HepG2 (cell line): ENCODE data around the gene PEX11B. TPM values are rescaled to one million over a fixed set of nuclear protein-coding genes. Genes with fewer than 3 reads are reported as not detected.

Experiments used
- ATF6 ChIP-seq: sonication (generic); formaldehyde crosslinking; conservative IDR thresholded peaks from 2 replicates; pipeline ENCODE4 v1.4.0; 2020; ENCODE audit warnings: missing genetic modification reagents
- ELF4 ChIP-seq: sonication (generic); formaldehyde crosslinking; IDR thresholded peaks from 2 replicates; pipeline ENCODE4 v1.5.0; 2020; ENCODE audit warnings: missing genetic modification reagents, mild to moderate bottlenecking, moderate library complexity, borderline replicate concordance
- GZF1 ChIP-seq: sonication (generic); formaldehyde crosslinking; IDR thresholded peaks from 2 replicates; pipeline ENCODE4 v1.5.1; 2020; ENCODE audit warnings: mild to moderate bottlenecking, missing genetic modification reagents
- HMGXB3 ChIP-seq: sonication (generic); formaldehyde crosslinking; IDR thresholded peaks from 2 replicates; pipeline ENCODE4 v1.4.0; 2020; ENCODE audit warnings: missing genetic modification reagents, borderline replicate concordance
- NRL ChIP-seq: sonication (generic); formaldehyde crosslinking; IDR thresholded peaks from 2 replicates; pipeline ENCODE4 v1.5.0; 2020; ENCODE audit warnings: missing genetic modification reagents, mild to moderate bottlenecking, moderate library complexity, borderline replicate concordance
- PTBP1 ChIP-seq: fragments of 200-400 bp; formaldehyde crosslinking; IDR thresholded peaks from 2 replicates; pipeline ENCODE4 v1.6.1; 2018; ENCODE audit warnings: low read length, low read depth; ENCODE audit not compliant: poor library complexity, severe bottlenecking
- REPIN1 ChIP-seq: sonication (generic); formaldehyde crosslinking; IDR thresholded peaks from 2 replicates; pipeline ENCODE4 v1.8.0; 2022; ENCODE audit warnings: missing genetic modification reagents, low read depth, mild to moderate bottlenecking, borderline replicate concordance
- STAT5B ChIP-seq: sonication (generic); formaldehyde crosslinking; IDR thresholded peaks from 2 replicates; pipeline ENCODE4 v1.4.0; 2020; ENCODE audit warnings: missing genetic modification reagents
- TFDP2 ChIP-seq: sonication (generic); formaldehyde crosslinking; IDR thresholded peaks from 2 replicates; pipeline ENCODE4 v1.4.0; 2020; ENCODE audit warnings: missing genetic modification reagents
- TGIF2 ChIP-seq: IDR thresholded peaks from 2 replicates; pipeline ENCODE4 v1.6.1; 2016; ENCODE audit warnings: control low read depth, missing compliant biosample characterization
- ZNF710 ChIP-seq: sonication (generic); formaldehyde crosslinking; IDR thresholded peaks from 2 replicates; pipeline ENCODE4 v1.5.0; 2020; ENCODE audit warnings: mild to moderate bottlenecking, missing genetic modification reagents, borderline replicate concordance
- polyA plus RNA-seq, 8 experiments: library from polyadenylated mRNA; depleted of rRNA in 3 of 8; stranded (reverse) in 7 of 8; unstranded in 1 of 8; fragments of >200 nt; fragmentation: Illumina TruSeq in 4 of 8; extraction: Trizol in 4 of 8; gene quantifications; 2 replicates each; pipeline versions ENCODE4 v1.2.1 to v1.2.3, GENCODE V29; 2011 to 2016; ENCODE audit warnings: low read depth in 4 of 8, missing spikeins in 1 of 8, mixed read lengths in 1 of 8; ENCODE audit not compliant: insufficient read depth in 1 of 8
- total RNA-seq, 5 experiments: library from RNA; depleted of rRNA; stranded (reverse); fragments of >200 nt; fragmentation: Illumina TruSeq; extraction: Trizol; gene quantifications; 2 replicates each; pipeline ENCODE4 v1.2.3, GENCODE V29; 2016; ENCODE audit warnings: low read depth in 1 of 5
- TF ChIP-seq, protein P1 (sequence below): sonication (generic); formaldehyde crosslinking; IDR thresholded peaks from 2 replicates; pipeline ENCODE4 v1.9.0; 2021; ENCODE audit warnings: missing genetic modification reagents, mild to moderate bottlenecking, borderline replicate concordance

Gene PEX11B
- total and polyA plus RNA-seq, 2 of the 13 experiments (the other 11 are each of a cell fraction or from before 2014, with no cell fraction given): 21.6 to 48.4 TPM

GRCh38 chr1:145918144-145918991 lies at the start of gene PEX11B (continued):
- TF ChIP-seq ATF6: 0 out of 2 replicates have a peak, but pooled peaks have one; percentile 44
- no peak for TF ChIP-seq TFDP2 (CRISPR knock-in tag)
- peak; percentile 73; the same call in 1 of the 2 replicates for TF ChIP-seq TGIF2 (CRISPR knock-in tag)
- TF ChIP-seq PTBP1: no peak
- TF ChIP-seq STAT5B (CRISPR knock-in tag): no peak
- TF ChIP-seq ZNF710 (CRISPR knock-in tag): no peak; the same call in 1 of the 2 replicates
- TF ChIP-seq REPIN1 (CRISPR knock-in tag): 0 out of 2 replicates have a peak, but pooled peaks have one; percentile 7
- TF ChIP-seq GZF1 (CRISPR knock-in tag): no peak
- TF ChIP-seq ELF4 (CRISPR knock-in tag): no peak
- TF ChIP-seq HMGXB3 (CRISPR knock-in tag): no peak
- peak; percentile 36; the same call in 1 of the 2 replicates for TF ChIP-seq NRL (CRISPR knock-in tag)
- TF ChIP-seq, protein P1, sequence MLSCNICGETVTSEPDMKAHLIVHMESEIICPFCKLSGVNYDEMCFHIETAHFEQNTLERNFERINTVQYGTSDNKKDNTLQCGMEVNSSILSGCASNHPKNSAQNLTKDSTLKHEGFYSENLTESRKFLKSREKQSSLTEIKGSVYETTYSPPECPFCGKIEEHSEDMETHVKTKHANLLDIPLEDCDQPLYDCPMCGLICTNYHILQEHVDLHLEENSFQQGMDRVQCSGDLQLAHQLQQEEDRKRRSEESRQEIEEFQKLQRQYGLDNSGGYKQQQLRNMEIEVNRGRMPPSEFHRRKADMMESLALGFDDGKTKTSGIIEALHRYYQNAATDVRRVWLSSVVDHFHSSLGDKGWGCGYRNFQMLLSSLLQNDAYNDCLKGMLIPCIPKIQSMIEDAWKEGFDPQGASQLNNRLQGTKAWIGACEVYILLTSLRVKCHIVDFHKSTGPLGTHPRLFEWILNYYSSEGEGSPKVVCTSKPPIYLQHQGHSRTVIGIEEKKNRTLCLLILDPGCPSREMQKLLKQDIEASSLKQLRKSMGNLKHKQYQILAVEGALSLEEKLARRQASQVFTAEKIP (CRISPR knock-in tag): no peak
